Dendritic cell treated with granulocyte-macrophage colony-stimulating factor and Interleukin-4, amounts not matched to agents 40 ng/mL and 50 ng/mL, for 4 days (primary cell): ENCODE data around the gene C4BPB.

Experiments
- H3K27ac Mint-ChIP-seq: one replicate; pipeline ENCODE4 v1.8.0; 2022; ENCODE audit warnings: mild to moderate bottlenecking, mixed read lengths
- H3K27me3 Mint-ChIP-seq: one replicate; pipeline ENCODE4 v1.8.0; 2022; ENCODE audit warnings: mild to moderate bottlenecking, mixed read lengths
- H3K36me3 Mint-ChIP-seq: one replicate; pipeline ENCODE4 v1.8.0; 2022; ENCODE audit warnings: low read depth, mixed read lengths
- H3K4me1 Mint-ChIP-seq: one replicate; pipeline ENCODE4 v1.8.0; 2022; ENCODE audit warnings: low read depth, mixed read lengths
- H3K4me3 Mint-ChIP-seq: one replicate; pipeline ENCODE4 v1.8.0; 2022; ENCODE audit warnings: mild to moderate bottlenecking, moderate library complexity, mixed read lengths
- H3K9me3 Mint-ChIP-seq: one replicate; pipeline ENCODE4 v1.8.0; 2022; ENCODE audit warnings: mixed read lengths
- intact Hi-C: fragments of 100-400 bp; cut with micrococcal nuclease; formaldehyde crosslinking; loops from one replicate; pipeline ENCODE4 v1.15.0; 2022

Gene C4BPB

GRCh38 chr1:207052911-207053769, 35.5 kb upstream of the C4BPB start, which contains the start of gene PFKFB2:
PFKFB2 (plus strand) TSS chr1:207053275; CDS start chr1:207054718, 1,443 bp downstream.
- Mint-ChIP-seq H3K9me3 (no peaks in the 10 kb centered on the region), H3K4me1 (peaks cover 30% of the 10 kb centered on the region), H3K36me3 (peaks cover 50% of the 10 kb centered on the region), H3K27ac (peak within 1 kb of the TSS; percentile 89), H3K27me3 (no peaks in the 10 kb centered on the region), H3K4me3 (peak within 1 kb of the TSS; percentile 93)
- intact Hi-C loops, result loop anchor here (5.0 kb wide), 1 partner anchor 36 kb away; no protein-coding TSS in a partner anchor

- intact Hi-C loops, result loop anchor here (5.0 kb wide), 1 partner anchor 37 kb away; no protein-coding TSS in a partner anchor
- Mint-ChIP-seq H3K4me1 (peaks cover 32% of the 10 kb centered on the region), H3K4me3 (peak overlapping the region; percentile 93)
Measured at GRCh38 chr1:207054491-207054890, 34.2 kb upstream of the C4BPB start.

GRCh38 chr1:207055386-207056001, 33.2 kb upstream of the C4BPB start:
- intact Hi-C loops, result no loop called here
- no peaks in the 10 kb centered on the region for H3K27me3 Mint-ChIP-seq
- H3K9me3 Mint-ChIP-seq, result no peaks in the 10 kb centered on the region
- no peak overlapping the region for H3K4me3 Mint-ChIP-seq
- peaks cover 36% of the 10 kb centered on the region for H3K4me1 Mint-ChIP-seq
- peaks cover 48% of the 10 kb centered on the region for H3K36me3 Mint-ChIP-seq
- no peak overlapping the region for H3K27ac Mint-ChIP-seq

More at GRCh38 chr1:207054491-207054890, 34.2 kb upstream of the C4BPB start:
- Mint-ChIP-seq H3K27me3 (no peaks in the 10 kb centered on the region), H3K27ac (peak overlapping the region; percentile 89), H3K36me3 (peaks cover 46% of the 10 kb centered on the region), H3K9me3 (no peaks in the 10 kb centered on the region)

- intact Hi-C loops, result no loop called here
- Mint-ChIP-seq H3K36me3 (peaks cover 54% of the 10 kb centered on the region), H3K4me1 (peaks cover 28% of the 10 kb centered on the region), H3K27me3 (no peaks in the 10 kb centered on the region), H3K4me3 (no peak overlapping the region), H3K9me3 (no peaks in the 10 kb centered on the region), H3K27ac (no peak overlapping the region)
Measured at GRCh38 chr1:207056673-207057072, 32.0 kb upstream of the C4BPB start.

GRCh38 chr1:207058252-207058651, 30.4 kb upstream of the C4BPB start:
- H3K4me3 Mint-ChIP-seq, result no peak overlapping the region
- intact Hi-C loops, result no loop called here
- no peaks in the 10 kb centered on the region for H3K27me3 Mint-ChIP-seq
- no peaks in the 10 kb centered on the region for H3K9me3 Mint-ChIP-seq
- H3K36me3 Mint-ChIP-seq, result peaks cover 65% of the 10 kb centered on the region
- peaks cover 25% of the 10 kb centered on the region for H3K4me1 Mint-ChIP-seq
- H3K27ac Mint-ChIP-seq, result no peak overlapping the region

- intact Hi-C loops, result no loop called here
- Mint-ChIP-seq H3K9me3 (no peaks in the 10 kb centered on the region), H3K4me1 (peaks cover 17% of the 10 kb centered on the region), H3K27me3 (no peaks in the 10 kb centered on the region), H3K36me3 (peaks cover 71% of the 10 kb centered on the region), H3K4me3 (no peak overlapping the region), H3K27ac (no peak overlapping the region)
Measured at GRCh38 chr1:207058878-207059867, 29.5 kb upstream of the C4BPB start.

- Mint-ChIP-seq H3K4me1 (peaks cover 10% of the 10 kb centered on the region), H3K9me3 (no peaks in the 10 kb centered on the region), H3K4me3 (no peak overlapping the region), H3K27me3 (no peaks in the 10 kb centered on the region), H3K36me3 (peaks cover 75% of the 10 kb centered on the region), H3K27ac (no peak overlapping the region)
- intact Hi-C loops, result no loop called here
Measured at GRCh38 chr1:207059881-207060280, 28.8 kb upstream of the C4BPB start.

- H3K4me1 Mint-ChIP-seq, result peaks cover 6% of the 10 kb centered on the region
- H3K27me3 Mint-ChIP-seq, result no peaks in the 10 kb centered on the region
- peaks cover 78% of the 10 kb centered on the region for H3K36me3 Mint-ChIP-seq
- no peaks in the 10 kb centered on the region for H3K9me3 Mint-ChIP-seq
- intact Hi-C loops, result no loop called here
- H3K27ac Mint-ChIP-seq, result no peak overlapping the region
- no peak overlapping the region for H3K4me3 Mint-ChIP-seq
Measured at GRCh38 chr1:207060596-207060995, 28.1 kb upstream of the C4BPB start.

GRCh38 chr1:207062058-207062457, 26.6 kb upstream of the C4BPB start:
- Mint-ChIP-seq H3K27ac (no peak overlapping the region), H3K9me3 (no peaks in the 10 kb centered on the region), H3K4me3 (no peak overlapping the region), H3K36me3 (peaks cover 82% of the 10 kb centered on the region), H3K4me1 (peaks cover 6% of the 10 kb centered on the region), H3K27me3 (no peaks in the 10 kb centered on the region)
- intact Hi-C loops, result no loop called here

GRCh38 chr1:207063014-207063413, 25.6 kb upstream of the C4BPB start:
- no peak overlapping the region for H3K4me3 Mint-ChIP-seq
- H3K36me3 Mint-ChIP-seq, result peaks cover 91% of the 10 kb centered on the region
- H3K27me3 Mint-ChIP-seq, result no peaks in the 10 kb centered on the region
- intact Hi-C loops, result no loop called here
- H3K9me3 Mint-ChIP-seq, result no peaks in the 10 kb centered on the region
- H3K4me1 Mint-ChIP-seq, result peaks cover 6% of the 10 kb centered on the region
- no peak overlapping the region for H3K27ac Mint-ChIP-seq

- H3K36me3 Mint-ChIP-seq, result peaks cover 99% of the 10 kb centered on the region
- no peaks in the 10 kb centered on the region for H3K9me3 Mint-ChIP-seq
- H3K27me3 Mint-ChIP-seq, result no peaks in the 10 kb centered on the region
- intact Hi-C loops, result no loop called here
- H3K4me3 Mint-ChIP-seq, result no peak overlapping the region
- H3K4me1 Mint-ChIP-seq, result peaks cover 13% of the 10 kb centered on the region
- H3K27ac Mint-ChIP-seq, result no peak overlapping the region
Measured at GRCh38 chr1:207064561-207064960, 24.1 kb upstream of the C4BPB start.

GRCh38 chr1:207067185-207067584, 21.5 kb upstream of the C4BPB start:
- Mint-ChIP-seq H3K27ac (no peak overlapping the region), H3K4me3 (no peak overlapping the region), H3K4me1 (peaks cover 18% of the 10 kb centered on the region), H3K27me3 (no peaks in the 10 kb centered on the region), H3K36me3 (peaks cover 97% of the 10 kb centered on the region), H3K9me3 (no peaks in the 10 kb centered on the region)
- intact Hi-C loops, result no loop called here

- Mint-ChIP-seq H3K4me1 (peaks cover 18% of the 10 kb centered on the region), H3K27me3 (no peaks in the 10 kb centered on the region), H3K36me3 (peaks cover 97% of the 10 kb centered on the region), H3K9me3 (no peaks in the 10 kb centered on the region), H3K27ac (no peak overlapping the region), H3K4me3 (no peak overlapping the region)
- intact Hi-C loops, result no loop called here
Measured at GRCh38 chr1:207067665-207068064, 21.0 kb upstream of the C4BPB start.
